GM12865 (cell line): Measurements from ENCODE around the gene HHIPL2.
"Not testable (repeated sequence)": the region's sequence is repeated elsewhere in the genome, so short reads cannot be mapped to it uniquely, and the experiment has no call there.

ENCODE experiments used
- DNase-seq: peaks from one replicate; pipeline ENCODE4 v3.0.0; 2010; ENCODE audit warnings: low read depth
- H3K4me3 ChIP-seq: 2 replicates; pipeline ENCODE4 v1.5.1; 2011; ENCODE audit warnings: mild to moderate bottlenecking, low read depth, low read length, control low read depth
- TF ChIP-seq, protein P1 (sequence below): IDR thresholded peaks from 2 replicates; pipeline ENCODE4 v1.5.1; 2011; ENCODE audit warnings: low read length, control low read depth, low read depth, inconsistent platforms; ENCODE audit not compliant: insufficient read depth; ENCODE audit errors: missing control alignments

HHIPL2 gene

GRCh38 chr1:222476436-222476835 lies 71.5 kb downstream of the HHIPL2 start:
- not testable (repeated sequence) for DNase-seq, H3K4me3 ChIP-seq
- TF ChIP-seq, protein P1, sequence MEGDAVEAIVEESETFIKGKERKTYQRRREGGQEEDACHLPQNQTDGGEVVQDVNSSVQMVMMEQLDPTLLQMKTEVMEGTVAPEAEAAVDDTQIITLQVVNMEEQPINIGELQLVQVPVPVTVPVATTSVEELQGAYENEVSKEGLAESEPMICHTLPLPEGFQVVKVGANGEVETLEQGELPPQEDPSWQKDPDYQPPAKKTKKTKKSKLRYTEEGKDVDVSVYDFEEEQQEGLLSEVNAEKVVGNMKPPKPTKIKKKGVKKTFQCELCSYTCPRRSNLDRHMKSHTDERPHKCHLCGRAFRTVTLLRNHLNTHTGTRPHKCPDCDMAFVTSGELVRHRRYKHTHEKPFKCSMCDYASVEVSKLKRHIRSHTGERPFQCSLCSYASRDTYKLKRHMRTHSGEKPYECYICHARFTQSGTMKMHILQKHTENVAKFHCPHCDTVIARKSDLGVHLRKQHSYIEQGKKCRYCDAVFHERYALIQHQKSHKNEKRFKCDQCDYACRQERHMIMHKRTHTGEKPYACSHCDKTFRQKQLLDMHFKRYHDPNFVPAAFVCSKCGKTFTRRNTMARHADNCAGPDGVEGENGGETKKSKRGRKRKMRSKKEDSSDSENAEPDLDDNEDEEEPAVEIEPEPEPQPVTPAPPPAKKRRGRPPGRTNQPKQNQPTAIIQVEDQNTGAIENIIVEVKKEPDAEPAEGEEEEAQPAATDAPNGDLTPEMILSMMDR, result peak; percentile 6

- not testable (repeated sequence) for H3K4me3 ChIP-seq
Observed at GRCh38 chr1:222473717-222474116, 74.2 kb downstream of the HHIPL2 start.

DNA sequence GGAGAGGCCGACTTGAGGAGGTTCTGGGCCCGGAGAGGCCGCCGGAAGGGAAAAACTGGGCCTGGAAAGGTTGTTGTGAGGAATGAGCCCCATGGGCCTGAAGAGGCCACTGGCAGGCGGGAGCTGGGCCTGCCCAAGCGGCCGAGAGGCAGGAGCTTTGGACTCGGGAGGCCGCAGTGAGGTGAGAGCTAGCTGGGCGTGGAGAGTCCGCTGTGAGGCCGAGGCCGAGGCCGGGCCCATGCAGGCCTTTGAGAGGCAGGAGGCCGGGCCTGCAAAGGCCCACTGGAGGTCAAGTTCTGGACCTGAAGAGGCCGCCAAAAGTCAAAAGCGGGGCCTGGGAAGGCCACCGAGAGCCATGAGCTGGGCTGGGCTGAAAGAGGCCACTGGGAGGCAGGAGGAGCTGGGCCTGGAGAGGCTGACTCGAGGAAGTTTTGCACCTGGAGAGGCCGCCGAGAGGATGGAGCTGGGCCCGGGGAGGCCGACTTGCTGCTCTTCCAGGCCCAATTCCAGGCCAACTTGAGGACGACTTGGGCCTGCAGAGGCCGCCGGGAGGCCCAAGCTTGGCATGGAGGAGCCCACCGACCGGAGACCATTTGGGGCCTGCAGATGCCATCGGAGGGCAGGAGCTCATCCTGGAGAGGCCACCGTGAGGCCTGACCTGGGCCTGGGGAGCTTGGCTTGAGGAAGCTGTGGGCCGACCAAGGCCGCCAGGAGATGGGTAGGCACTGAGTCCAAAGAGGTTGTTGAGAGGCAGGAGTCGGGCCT lies 74.9 kb downstream of the HHIPL2 start:
- DNase-seq, H3K4me3 ChIP-seq: not testable (repeated sequence)

More at GRCh38 chr1:222473717-222474116, 74.2 kb downstream of the HHIPL2 start:
- DNase-seq, result not testable (repeated sequence)
